HG03095 (cell line): ENCODE results near the gene RGS7.
"Not testable (repeated sequence)": the region's sequence is repeated elsewhere in the genome, so short reads cannot be mapped to it uniquely, and the experiment has no call there.

Source experiments
- ATAC-seq: cut with Tn5 transposase; IDR thresholded peaks from one replicate; pipeline ENCODE4 v1.9.1; 2021; ENCODE audit warnings: moderate library complexity; ENCODE audit not compliant: unreplicated experiment

The RGS7 gene

GRCh38 chr1:240936911-240937668, 419.9 kb downstream of the RGS7 start:
- no peak for ATAC-seq

GRCh38 chr1:240935920-240936319, 421.1 kb downstream of the RGS7 start:
- no peak for ATAC-seq

GRCh38 chr1:240931031-240931430, 426.0 kb downstream of the RGS7 start:
- no peak for ATAC-seq

DNA sequence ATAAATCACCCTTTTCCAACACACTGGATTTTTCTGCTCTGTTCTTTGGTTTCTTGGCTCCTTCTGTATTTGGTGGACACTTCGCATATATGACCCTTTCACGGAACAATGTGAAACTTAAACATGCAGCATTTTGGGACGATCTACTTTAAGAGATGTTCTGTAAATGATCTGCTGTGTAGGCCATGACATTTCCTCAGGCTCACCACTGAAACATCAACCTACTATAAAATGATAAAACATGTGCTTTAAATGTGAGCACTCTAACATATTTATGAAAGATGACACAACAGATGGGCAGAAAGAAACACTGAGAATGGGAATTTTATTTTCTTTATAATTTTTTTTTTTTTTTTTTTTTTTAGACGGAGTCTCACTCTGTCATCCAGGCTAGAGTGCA, 428.7 kb downstream of the RGS7 start:
- ATAC-seq = no peak

GRCh38 chr1:240927821-240928220, 429.2 kb downstream of the RGS7 start:
- ATAC-seq = no peak

DNA sequence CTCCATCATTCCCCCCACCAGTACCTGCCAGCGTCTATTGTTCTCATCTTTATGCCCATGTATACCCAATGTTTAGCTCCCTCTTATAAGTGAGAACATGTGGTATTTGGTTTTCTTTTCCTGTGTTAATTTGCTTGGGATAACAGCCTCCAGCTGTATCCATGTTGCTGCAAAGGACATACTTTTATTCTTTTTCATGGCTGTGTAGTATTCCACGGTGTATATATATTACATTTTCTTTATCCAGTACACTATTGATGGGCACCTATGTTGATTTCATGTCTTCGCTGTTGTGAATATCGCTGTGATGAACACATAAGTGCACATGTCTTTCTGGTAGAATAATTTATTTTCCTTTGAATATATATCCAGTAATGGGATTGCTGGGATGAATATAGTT, 431.7 kb downstream of the RGS7 start:
- no peak for ATAC-seq

- ATAC-seq = no peak
These were observed 439.0 kb downstream of the RGS7 start for GRCh38 chr1:240917976-240918375.

DNA sequence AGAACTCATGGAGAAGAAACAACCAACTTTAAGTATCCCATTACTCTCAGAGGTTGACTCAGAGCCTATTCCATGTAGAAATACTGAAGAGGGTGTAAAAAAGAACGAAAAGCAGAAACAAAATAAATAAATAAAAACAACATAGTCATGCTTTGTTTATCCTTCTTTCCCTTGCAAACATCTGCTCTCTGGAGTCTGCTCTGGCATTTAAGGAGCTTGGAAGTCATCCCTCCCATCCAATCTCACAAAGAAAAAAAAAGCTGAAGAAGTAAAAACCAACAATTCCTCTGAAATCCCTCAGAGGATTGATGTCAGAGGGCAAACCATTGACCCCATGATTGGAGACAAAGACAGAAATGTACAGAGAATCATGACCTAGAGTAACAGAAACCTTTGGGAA, 442.5 kb downstream of the RGS7 start:
- no peak for ATAC-seq

DNA sequence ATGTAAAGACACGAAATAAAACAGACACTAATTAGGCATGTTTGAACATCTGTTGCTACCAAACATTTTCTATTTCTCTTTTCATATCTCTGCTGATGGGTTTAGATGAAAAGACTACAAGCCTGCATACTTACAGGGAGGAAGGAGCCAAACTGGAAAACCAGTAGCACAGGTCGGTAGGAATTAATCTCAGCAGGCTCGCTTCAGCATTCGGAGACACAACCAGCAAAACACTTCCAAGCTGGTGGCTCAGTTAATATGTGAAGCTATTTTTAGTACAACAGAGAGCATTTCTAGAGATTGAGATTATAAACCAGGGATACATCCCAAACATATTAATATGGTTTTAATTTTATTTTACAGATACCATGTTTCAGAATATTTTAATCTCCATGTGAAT, 444.2 kb downstream of the RGS7 start:
- no peak for ATAC-seq

- ATAC-seq = peak; percentile 92
These were observed 447.1 kb downstream of the RGS7 start for GRCh38 chr1:240909701-240910457.

- no peak for ATAC-seq
These were observed 450.5 kb downstream of the RGS7 start for GRCh38 chr1:240906477-240906876.

DNA sequence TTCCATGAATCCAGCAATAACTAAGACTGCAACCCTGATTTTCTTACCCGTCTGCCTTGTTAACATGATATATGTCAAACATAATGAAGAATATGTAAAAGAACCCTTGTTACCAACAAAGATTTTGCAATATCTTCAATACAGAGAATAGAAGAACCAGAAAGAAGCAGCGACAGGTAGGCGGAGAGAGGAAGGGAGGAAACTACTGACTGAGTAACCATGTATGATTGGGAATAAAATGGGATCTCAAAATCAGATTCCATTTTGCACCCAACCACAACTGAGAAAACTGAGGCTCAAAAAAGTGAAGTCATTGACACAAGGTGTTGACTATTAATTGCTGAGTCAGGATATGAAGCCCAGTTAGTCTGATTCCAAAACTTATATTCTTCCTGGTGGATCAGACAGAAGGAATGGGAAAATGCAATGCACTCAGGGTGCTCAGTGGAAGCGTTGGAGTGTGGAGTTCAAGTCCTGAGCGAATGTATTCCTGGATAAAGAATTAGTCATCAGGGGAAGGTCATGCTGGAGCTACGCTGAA, 451.7 kb downstream of the RGS7 start:
- ATAC-seq = no peak

GRCh38 chr1:240895424-240895823, 461.6 kb downstream of the RGS7 start:
- not testable (repeated sequence) for ATAC-seq

DNA sequence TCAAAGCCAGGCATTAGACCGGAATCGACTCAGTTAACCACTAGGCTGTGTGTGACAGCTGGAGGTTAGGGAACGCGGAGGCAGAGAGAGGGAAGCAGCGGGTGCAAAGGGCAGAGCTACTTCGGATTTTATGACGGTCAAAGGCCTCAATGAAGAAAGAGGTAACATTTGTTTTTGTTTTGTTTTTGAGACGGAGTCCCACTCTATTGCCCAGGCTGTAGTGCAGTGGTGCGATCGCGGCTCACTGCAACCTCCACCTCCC, 468.3 kb downstream of the RGS7 start:
- ATAC-seq = no peak

DNA sequence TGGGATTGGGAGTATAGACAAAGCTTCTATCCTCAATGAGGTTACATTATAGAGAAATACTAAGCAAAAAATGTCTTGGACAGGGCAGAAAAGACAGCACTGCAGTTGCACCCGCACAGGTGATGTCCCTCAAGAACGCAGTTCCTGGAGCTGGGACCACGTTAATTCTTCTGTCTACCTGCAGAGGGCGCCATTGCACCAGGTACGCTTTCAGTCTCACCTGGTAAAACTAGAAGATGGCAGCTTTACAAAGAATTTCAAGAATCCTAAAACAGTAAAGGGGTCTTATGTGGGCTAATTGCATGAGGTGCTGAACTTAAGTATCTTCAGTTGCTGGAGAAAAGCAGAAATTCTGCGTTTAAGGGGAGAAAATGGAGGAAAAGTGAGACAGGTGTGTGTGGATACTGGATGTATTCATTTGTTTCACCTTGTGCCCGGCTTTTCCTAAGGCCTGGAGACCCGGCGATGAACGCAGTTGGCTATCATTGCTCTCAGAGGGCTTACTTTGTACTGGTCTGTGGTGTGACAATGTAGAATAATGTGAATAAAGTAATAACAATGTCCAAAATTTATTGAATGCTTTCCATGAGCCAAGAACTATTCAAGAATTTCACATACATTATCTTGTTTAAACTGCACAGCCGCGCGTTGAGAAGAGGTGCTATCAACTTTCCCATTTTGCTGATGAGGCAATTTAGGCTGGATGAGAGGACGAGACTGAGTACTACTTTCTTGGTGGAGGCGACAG, 468.8 kb downstream of the RGS7 start:
- ATAC-seq = no peak

DNA sequence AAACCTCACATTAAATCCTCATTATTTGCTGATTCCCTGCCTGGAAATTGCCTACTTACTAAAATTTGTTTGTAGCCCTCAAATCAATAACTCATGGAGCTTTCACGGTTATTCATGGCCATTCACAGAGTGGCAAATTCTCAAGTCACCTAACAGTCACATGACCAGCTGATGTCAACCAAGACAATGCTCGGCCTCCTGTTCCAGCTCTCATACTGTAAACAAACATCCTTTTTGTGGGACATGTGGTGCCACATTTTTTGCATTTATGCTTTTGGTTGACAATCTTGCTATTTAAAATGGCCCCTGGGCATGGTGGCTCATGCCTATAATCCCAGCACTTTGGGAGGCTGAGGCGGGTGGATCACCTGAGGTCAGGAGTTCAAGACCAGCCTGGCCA, 473.5 kb downstream of the RGS7 start:
- no peak for ATAC-seq

- ATAC-seq = not testable (repeated sequence)
These were observed 474.2 kb downstream of the RGS7 start for GRCh38 chr1:240882656-240883308.

- ATAC-seq = no peak
These were observed 478.4 kb downstream of the RGS7 start for GRCh38 chr1:240878631-240879030.

GRCh38 chr1:240877605-240878004, 479.4 kb downstream of the RGS7 start:
- ATAC-seq = no peak

GRCh38 chr1:240876071-240876470, 480.9 kb downstream of the RGS7 start:
- ATAC-seq = no peak

GRCh38 chr1:240869071-240869470, 487.9 kb downstream of the RGS7 start:
- no peak for ATAC-seq
